HCT116 (cell line): ENCODE data around the gene LILRA2. TPM values are rescaled to one million over a fixed set of nuclear protein-coding genes. Genes with fewer than 3 reads are reported as not detected.

Experiments used
- ATAC-seq: fragments of 200-7000 bp; cut with Tn5 transposase; 2 replicates; pipeline ENCODE4 v1.9.1; 2020; ENCODE audit warnings: mild to moderate bottlenecking, moderate library complexity
- BruUV-seq: library from RNA; stranded (reverse); fragments of 400-500 nt; replicated peaks from 2 replicates; lab custom pipeline; 2021; lab: Mats Ljungman, UMichigan
- CTCF ChIA-PET: fragments of 300-600 bp; sonication (Branson Sonifier 250); formaldehyde crosslinking; loops from one replicate; lab custom pipeline; 2021; ENCODE audit warnings: antibody characterized with exemption; lab: Charles Lee
- POLR2A ChIA-PET: fragments of 300-600, 350-600 bp; sonication (Branson Sonifier 250); formaldehyde crosslinking; loops from one replicate; lab custom pipeline; 2021; ENCODE audit warnings: antibody characterized with exemption; lab: Charles Lee
- RAD21 ChIA-PET, 2 experiments: fragments of 300-600 bp; sonication (Branson Sonifier 250); formaldehyde crosslinking; loops; one replicate each; lab custom pipeline; 2023; ENCODE audit warnings: low total read pairs in 2 of 2; ENCODE audit not compliant: uncharacterized antibody in 2 of 2, unreplicated experiment in 2 of 2, low non-redundant PET in 1 of 2; lab: Charles Lee
- DNase-seq: peaks from one replicate; pipeline ENCODE4 v3.0.0-alpha.2; 2010; ENCODE audit warnings: low read depth, low spot score
- H2AFZ ChIP-seq: fragments of 200-600 bp; shearing (Covaris generic), sonication (generic); 2 replicates; pipeline ENCODE4 v1.6.1; 2017; ENCODE audit warnings: low read depth, mixed run types, mixed read lengths, antibody characterized with exemption, low read length; ENCODE audit not compliant: poor library complexity, severe bottlenecking
- H3K27ac ChIP-seq: 2 replicates; pipeline ENCODE4 v1.5.1; 2012; ENCODE audit warnings: low read depth, low read length
- H3K27me3 ChIP-seq: fragments of 200-600 bp; sonication (generic); 2 replicates; pipeline ENCODE4 v1.6.1; 2016; ENCODE audit warnings: mixed run types, low read length, mixed read lengths; ENCODE audit not compliant: insufficient read depth
- H3K36me3 ChIP-seq, 2 experiments: fragments of 200-500 bp in 1 of 2; fragments of 200-600 bp in 1 of 2; sonication (Bioruptor generic) in 1 of 2; sonication (generic) in 1 of 2; 2 replicates each; pipeline versions ENCODE4 v1.5.1 to v1.6.1; 2014 to 2016; ENCODE audit warnings: low read length in 2 of 2, inconsistent platforms in 1 of 2, mixed read lengths in 1 of 2, mixed run types in 1 of 2; ENCODE audit not compliant: insufficient read depth in 2 of 2, control insufficient read depth in 1 of 2
- H3K4me1 ChIP-seq, 2 experiments: fragments of 200-600 bp in 1 of 2; sonication (generic) in 1 of 2; 2 replicates each; pipeline versions ENCODE4 v1.5.1 to v1.6.1; 2012 to 2017; ENCODE audit warnings: low read length in 2 of 2, inconsistent platforms in 1 of 2, mild to moderate bottlenecking in 1 of 2, mixed read lengths in 1 of 2, mixed run types in 1 of 2, moderate library complexity in 1 of 2; ENCODE audit not compliant: insufficient read depth in 2 of 2, control insufficient read depth in 1 of 2
- H3K4me2 ChIP-seq: fragments of 200-600 bp; sonication (generic); 2 replicates; pipeline ENCODE4 v1.6.1; 2017; ENCODE audit warnings: mixed run types, low read length, mixed read lengths
- H3K4me3 ChIP-seq, 2 experiments: fragments of 200-600 bp in 1 of 2; sonication (generic) in 1 of 2; replicated peaks in 1 of 2; 2 replicates each; pipeline ENCODE4 v1.5.1; 2011 to 2016; ENCODE audit warnings: low read length in 2 of 2, control low read depth in 1 of 2, low read depth in 1 of 2, mild to moderate bottlenecking in 1 of 2, mixed read lengths in 1 of 2, mixed run types in 1 of 2
- H3K79me2 ChIP-seq: fragments of 200-600 bp; sonication (generic); 2 replicates; pipeline ENCODE4 v1.6.1; 2017; ENCODE audit warnings: mild to moderate bottlenecking, mixed run types, low read length, moderate library complexity, mixed read lengths; ENCODE audit not compliant: insufficient read depth
- H3K9ac ChIP-seq: fragments of 200-600 bp; sonication (generic); 2 replicates; pipeline ENCODE4 v1.6.1; 2016; ENCODE audit warnings: low read length, mixed read lengths
- H3K9me2 ChIP-seq: fragments of 200-600 bp; sonication (generic), shearing (Covaris generic); 2 replicates; pipeline ENCODE4 v1.6.1; 2017; ENCODE audit warnings: mixed run types, mild to moderate bottlenecking, moderate library complexity; ENCODE audit not compliant: insufficient read depth
- H3K9me3 ChIP-seq, 2 experiments: fragments of 200-500 bp in 1 of 2; fragments of 200-600 bp in 1 of 2; sonication (Bioruptor generic) in 1 of 2; sonication (generic) in 1 of 2; 2 replicates each; pipeline ENCODE4 v1.6.1; 2014 to 2017; ENCODE audit warnings: low read length in 2 of 2, mixed read lengths in 2 of 2, inconsistent platforms in 1 of 2, low read depth in 1 of 2, mild to moderate bottlenecking in 1 of 2, mixed run types in 1 of 2, moderate library complexity in 1 of 2; ENCODE audit not compliant: control insufficient read depth in 1 of 2, insufficient read depth in 1 of 2
- H4K20me1 ChIP-seq: fragments of 200-600 bp; sonication (generic), shearing (Covaris generic); 2 replicates; pipeline ENCODE4 v1.6.1; 2017; ENCODE audit warnings: mixed run types, mild to moderate bottlenecking, moderate library complexity; ENCODE audit not compliant: insufficient read depth
- CBX3 ChIP-seq: IDR thresholded peaks from 2 replicates; pipeline ENCODE4 v1.6.1; 2012; ENCODE audit warnings: low read depth
- CEBPB ChIP-seq: IDR thresholded peaks from 2 replicates; pipeline ENCODE4 v1.6.1; 2012; ENCODE audit warnings: low read depth
- CTCF ChIP-seq, 3 experiments: fragments of 200-600 bp in 1 of 3; sonication (generic) in 1 of 3; IDR thresholded peaks in 2 of 3; conservative IDR thresholded peaks in 1 of 3; 2 replicates each; pipeline ENCODE4 v1.5.1; 2012 to 2017; ENCODE audit warnings: low read depth in 2 of 3, low read length in 2 of 3, antibody characterized with exemption in 1 of 3, borderline replicate concordance in 1 of 3, control low read depth in 1 of 3, mild to moderate bottlenecking in 1 of 3, mixed read lengths in 1 of 3, mixed run types in 1 of 3, moderate library complexity in 1 of 3; ENCODE audit not compliant: insufficient read depth in 1 of 3
- EGR1 ChIP-seq: IDR thresholded peaks from 2 replicates; pipeline ENCODE4 v1.6.1; 2012; ENCODE audit warnings: low read depth
- ELF1 ChIP-seq: IDR thresholded peaks from 2 replicates; pipeline ENCODE4 v1.6.1; 2012; ENCODE audit warnings: low read depth, borderline replicate concordance
- EZH2phosphoT487 ChIP-seq: fragments of 200-600 bp; IDR thresholded peaks from 2 replicates; pipeline ENCODE4 v1.6.1; 2018; ENCODE audit warnings: antibody characterized with exemption, borderline replicate concordance
- FOSL1 ChIP-seq: IDR thresholded peaks from 2 replicates; pipeline ENCODE4 v1.6.1; 2012; ENCODE audit warnings: low read depth
- JUND ChIP-seq: IDR thresholded peaks from 2 replicates; pipeline ENCODE4 v1.6.1; 2012
- MAX ChIP-seq: IDR thresholded peaks from 2 replicates; pipeline ENCODE4 v1.6.1; 2012
- POLR2AphosphoS5 ChIP-seq: IDR thresholded peaks from 2 replicates; pipeline ENCODE4 v1.6.1; 2011; ENCODE audit warnings: mild to moderate bottlenecking, low read depth, low read length, moderate library complexity
- RAD21 ChIP-seq: IDR thresholded peaks from 2 replicates; pipeline ENCODE4 v1.6.1; 2012; ENCODE audit warnings: low read depth, mild to moderate bottlenecking
- SIN3A ChIP-seq: IDR thresholded peaks from 2 replicates; pipeline ENCODE4 v1.6.1; 2012; ENCODE audit warnings: low read depth
- SP1 ChIP-seq: IDR thresholded peaks from 2 replicates; pipeline ENCODE4 v1.6.1; 2012; ENCODE audit warnings: low read depth
- SRF ChIP-seq: IDR thresholded peaks from 2 replicates; pipeline ENCODE4 v1.6.1; 2012; ENCODE audit warnings: low read depth
- TCF7L2 ChIP-seq: IDR thresholded peaks from 2 replicates; pipeline ENCODE4 v1.7.0; 2011; ENCODE audit warnings: borderline replicate concordance, inconsistent platforms; ENCODE audit not compliant: insufficient read depth, insufficient read length; ENCODE audit errors: extremely low read depth
- YY1 ChIP-seq: IDR thresholded peaks from 2 replicates; pipeline ENCODE4 v1.6.1; 2011; ENCODE audit warnings: low read length, low read depth, moderate library complexity, mild to moderate bottlenecking; ENCODE audit not compliant: insufficient replicate concordance; ENCODE audit errors: extremely low read depth
- ZFX ChIP-seq: fragments of 450-650 bp; IDR thresholded peaks from 2 replicates; pipeline ENCODE4 v1.6.1; 2017
- ZNF274 ChIP-seq: fragments of 200-500 bp; sonication (Bioruptor generic); IDR thresholded peaks from 2 replicates; pipeline ENCODE4 v1.6.1; 2014; ENCODE audit warnings: mild to moderate bottlenecking, low read depth, low read length, inconsistent platforms
- intact Hi-C: fragments of 100-400 bp; cut with micrococcal nuclease; formaldehyde crosslinking; loops from 2 replicates; pipeline ENCODE4 v1.10.0; 2022
- total RNA-seq: library from RNA; stranded (reverse); gene quantifications from one replicate; pipeline ENCODE4 v1.2.1, GENCODE V29; 2021; ENCODE audit not compliant: unreplicated experiment
- TF ChIP-seq, protein P1 (sequence below): IDR thresholded peaks from 2 replicates; pipeline ENCODE4 v1.6.1; 2011; ENCODE audit warnings: mild to moderate bottlenecking, low read length, moderate library complexity; ENCODE audit not compliant: insufficient replicate concordance; ENCODE audit errors: extremely low read depth

LILRA2 gene
- total RNA-seq, 1 experiment from 2014 or later: not detected

DNA sequence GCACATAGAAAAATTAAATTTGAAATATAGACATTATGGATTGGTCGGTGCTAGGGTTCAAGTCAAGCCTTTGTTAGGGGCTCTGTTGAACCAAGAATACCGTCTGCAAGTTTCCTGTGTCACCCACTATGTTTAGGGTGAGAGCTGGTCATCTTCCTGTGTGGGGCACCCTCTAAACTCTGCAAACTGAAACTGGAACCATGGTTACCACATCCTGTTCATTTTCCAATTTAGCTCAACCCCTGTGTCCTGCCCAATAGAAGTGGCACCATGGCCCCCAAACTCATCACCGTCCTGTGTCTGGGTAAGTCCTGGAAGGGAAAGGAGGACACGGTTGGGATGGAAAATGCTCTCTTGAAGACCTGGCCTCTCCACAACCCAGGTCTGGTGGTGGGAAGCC, 41.1 kb upstream of the LILRA2 start:
- Histone ChIP-seq H3K27ac (no peak overlapping the region), H3K27me3 (peaks cover 83% of the 10 kb centered on the region), H3K4me2 (no peak overlapping the region), H3K9me3 (no peaks in the 10 kb centered on the region), H4K20me1 (no peaks in the 10 kb centered on the region), H3K9ac (no peak overlapping the region), H2AFZ (no peak overlapping the region), H3K79me2 (no peaks in the 10 kb centered on the region), H3K4me3 (no peak overlapping the region), H3K36me3 (no peaks in the 10 kb centered on the region), H3K9me2 (no peaks in the 10 kb centered on the region), H3K4me1 (no peaks in the 10 kb centered on the region)
- BruUV-seq: no TSS peak
- intact Hi-C loops: no loop called here
- ChIA-PET CTCF (no interaction called here), POLR2A (no interaction called here), RAD21 (no interaction called here)
- DNase-seq: no peak
- TF ChIP-seq FOSL1: no peak
- no peak for TF ChIP-seq JUND
- no peak for TF ChIP-seq POLR2AphosphoS5
- TF ChIP-seq SRF: no peak
- TF ChIP-seq ZFX: no peak
- ATAC-seq: no peak

GRCh38 chr19:54533476-54533875, 40.1 kb upstream of the LILRA2 start:
- intact Hi-C loops: no loop called here
- CTCF ChIA-PET: no interaction called here

More at GRCh38 chr19:54533476-54533875, 40.1 kb upstream of the LILRA2 start:
- RAD21 ChIA-PET: no interaction called here
- no peaks in the 10 kb centered on the region for H4K20me1 ChIP-seq
- no peak overlapping the region for H3K27ac ChIP-seq
- POLR2A ChIA-PET: no interaction called here
- TF ChIP-seq FOSL1 (no peak), YY1 (no peak), ELF1 (no peak), SRF (no peak), SIN3A (no peak), RAD21 (no peak), CTCF (IDR thresholded peaks at IDR 0.05 in 2 of 3, conservative IDR thresholded peaks at IDR 0.05 in 1 of 3; ENCODE audit: borderline replicate concordance in 1 of 3, insufficient read depth in 1 of 3, low read depth in 2 of 3, low read length in 2 of 3) (no peak), POLR2AphosphoS5 (no peak), ZFX (no peak), EGR1 (no peak), TCF7L2 (no peak), CBX3 (no peak), EZH2phosphoT487 (no peak), SP1 (no peak), CEBPB (no peak), ZNF274 (no peak), MAX (no peak)
- TF ChIP-seq, protein P1, sequence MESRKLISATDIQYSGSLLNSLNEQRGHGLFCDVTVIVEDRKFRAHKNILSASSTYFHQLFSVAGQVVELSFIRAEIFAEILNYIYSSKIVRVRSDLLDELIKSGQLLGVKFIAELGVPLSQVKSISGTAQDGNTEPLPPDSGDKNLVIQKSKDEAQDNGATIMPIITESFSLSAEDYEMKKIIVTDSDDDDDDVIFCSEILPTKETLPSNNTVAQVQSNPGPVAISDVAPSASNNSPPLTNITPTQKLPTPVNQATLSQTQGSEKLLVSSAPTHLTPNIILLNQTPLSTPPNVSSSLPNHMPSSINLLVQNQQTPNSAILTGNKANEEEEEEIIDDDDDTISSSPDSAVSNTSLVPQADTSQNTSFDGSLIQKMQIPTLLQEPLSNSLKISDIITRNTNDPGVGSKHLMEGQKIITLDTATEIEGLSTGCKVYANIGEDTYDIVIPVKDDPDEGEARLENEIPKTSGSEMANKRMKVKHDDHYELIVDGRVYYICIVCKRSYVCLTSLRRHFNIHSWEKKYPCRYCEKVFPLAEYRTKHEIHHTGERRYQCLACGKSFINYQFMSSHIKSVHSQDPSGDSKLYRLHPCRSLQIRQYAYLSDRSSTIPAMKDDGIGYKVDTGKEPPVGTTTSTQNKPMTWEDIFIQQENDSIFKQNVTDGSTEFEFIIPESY: no peak
- H2AFZ ChIP-seq: no peak overlapping the region
- H3K4me3 ChIP-seq: no peak overlapping the region
- no peaks in the 10 kb centered on the region for H3K36me3 ChIP-seq
- H3K9ac ChIP-seq: no peak overlapping the region
- no peaks in the 10 kb centered on the region for H3K9me2 ChIP-seq
- no TSS peak for BruUV-seq
- H3K27me3 ChIP-seq: peaks cover 76% of the 10 kb centered on the region
- no peaks in the 10 kb centered on the region for H3K4me1 ChIP-seq
- ATAC-seq: no peak
- no peaks in the 10 kb centered on the region for H3K79me2 ChIP-seq
- no peak for DNase-seq
- no peaks in the 10 kb centered on the region for H3K9me3 ChIP-seq
- no peak overlapping the region for H3K4me2 ChIP-seq
